Measurements from ENCODE around the gene C9orf153. TPM values are rescaled to one million over a fixed set of nuclear protein-coding genes. Genes with fewer than 3 reads are reported as not detected.

The C9orf153 gene
- total and polyA plus RNA-seq, 2 experiments from 2014 or later: 0.29 TPM; not detected in 1

- H3K27ac ChIP-seq (ENCODE audit: low read depth): no peak overlapping the region
- no peak overlapping the region for H3K4me2 ChIP-seq
- H3F3A ChIP-seq (replicated peaks; ENCODE audit: low read depth): no peaks in the 10 kb centered on the region
- H3K27me3 Mint-ChIP-seq (ENCODE audit: insufficient read depth, low read depth, poor library complexity): no peaks in the 10 kb centered on the region
- no peak overlapping the region for H3K27ac Mint-ChIP-seq
- DNase-seq (ENCODE audit: low spot score) (no peak), ATAC-seq (no peak)
- no peaks in the 10 kb centered on the region for H4K20me1 ChIP-seq (replicated peaks; ENCODE audit: insufficient read depth)
- H3K27me3 ChIP-seq (ENCODE audit: insufficient read depth): no peaks in the 10 kb centered on the region
- peaks cover 12% of the 10 kb centered on the region for H3K9me3 Mint-ChIP-seq
- H3K4me1 Mint-ChIP-seq: peaks cover 14% of the 10 kb centered on the region
- no peak overlapping the region for H3K4me3 Mint-ChIP-seq
- H3K4me1 ChIP-seq (ENCODE audit: insufficient read depth): peaks cover 15% of the 10 kb centered on the region
- peaks cover 16% of the 10 kb centered on the region; the same call in 1 of the 2 replicates for H3K36me3 ChIP-seq (ENCODE audit: insufficient read depth)
- H3K4me3 ChIP-seq: no peak overlapping the region
- TF ChIP-seq EZH2phosphoT487 (IDR thresholded peaks at IDR 0.05; ENCODE audit: unreplicated experiment): no peak
- no peak for TF ChIP-seq ZNF114 (CRISPR knock-in tag; IDR thresholded peaks at IDR 0.05)
- no peak for TF ChIP-seq POLR2AphosphoS5 (IDR thresholded peaks at IDR 0.05; ENCODE audit: low read depth)
- no peak for TF ChIP-seq EZH2 (IDR thresholded peaks at IDR 0.05; ENCODE audit: low read depth, unreplicated experiment)
- no peak for TF ChIP-seq ZNF462 (CRISPR knock-in tag; IDR thresholded peaks at IDR 0.05)
- TF ChIP-seq NANOG (IDR thresholded peaks at IDR 0.05; ENCODE audit: borderline replicate concordance): no peak
- no peak for TF ChIP-seq ETS1 (IDR thresholded peaks at IDR 0.05)
- TF ChIP-seq JUNB (IDR thresholded peaks at IDR 0.05; ENCODE audit: unreplicated experiment): no peak
- TF ChIP-seq CREB1 (CRISPR knock-in tag; IDR thresholded peaks at IDR 0.05; ENCODE audit: low read depth): no peak
- no peak for TF ChIP-seq ZNF331 (CRISPR knock-in tag; IDR thresholded peaks at IDR 0.05; ENCODE audit: low read depth)
- no peak for TF ChIP-seq REST (IDR thresholded peaks at IDR 0.05; ENCODE audit: unreplicated experiment)
- TF ChIP-seq STAT1 (IDR thresholded peaks at IDR 0.05; ENCODE audit: unreplicated experiment): no peak
- no peak for TF ChIP-seq CTCF (conservative IDR thresholded peaks at IDR 0.05; ENCODE audit: low read depth in 2 of 2)
- H3K9me2 ChIP-seq (ENCODE audit: insufficient read depth): no peaks in the 10 kb centered on the region
- H3K36me3 Mint-ChIP-seq (ENCODE audit: low read depth): peaks cover 60% of the 10 kb centered on the region
- H3K79me2 ChIP-seq (replicated peaks; ENCODE audit: insufficient read depth): no peaks in the 10 kb centered on the region
- H2AFZ ChIP-seq: no peak overlapping the region
Measured at GRCh38 chr9:86308687-86309086, 49.2 kb upstream of the C9orf153 start.

All from GM23338 (cell line).